Nephron (organoid): ENCODE data around the gene NME3.

Experiments used
- H3K27ac Mint-ChIP-seq, 3 experiments: 2 replicates each; pipeline ENCODE4 v1.8.0; 2020; ENCODE audit warnings: mixed read lengths in 3 of 3, mild to moderate bottlenecking in 2 of 3, moderate library complexity in 1 of 3
- H3K27me3 Mint-ChIP-seq: 2 replicates; pipeline ENCODE4 v1.8.0; 2021; ENCODE audit warnings: low read depth, mild to moderate bottlenecking, moderate library complexity, mixed read lengths
- H3K36me3 Mint-ChIP-seq: 2 replicates; pipeline ENCODE4 v1.8.0; 2020; ENCODE audit warnings: low read depth, mixed read lengths
- H3K4me1 Mint-ChIP-seq: 2 replicates; pipeline ENCODE4 v1.8.0; 2020; ENCODE audit warnings: mixed read lengths
- H3K4me3 Mint-ChIP-seq, 3 experiments: 2 replicates each; pipeline ENCODE4 v1.8.0; 2020; ENCODE audit warnings: mild to moderate bottlenecking in 3 of 3, mixed read lengths in 3 of 3, moderate library complexity in 2 of 3
- H3K9me3 Mint-ChIP-seq: 2 replicates; pipeline ENCODE4 v1.8.0; 2020; ENCODE audit warnings: mixed read lengths
- TF ChIP-seq, protein P1 (sequence below), 3 experiments: fragments of 200-600 bp; sonication (generic); IDR thresholded peaks; one replicate each; pipeline ENCODE4 v1.5.0; 2021; ENCODE audit warnings: antibody characterized with exemption in 3 of 3; ENCODE audit not compliant: unreplicated experiment in 3 of 3

The NME3 gene

DNA sequence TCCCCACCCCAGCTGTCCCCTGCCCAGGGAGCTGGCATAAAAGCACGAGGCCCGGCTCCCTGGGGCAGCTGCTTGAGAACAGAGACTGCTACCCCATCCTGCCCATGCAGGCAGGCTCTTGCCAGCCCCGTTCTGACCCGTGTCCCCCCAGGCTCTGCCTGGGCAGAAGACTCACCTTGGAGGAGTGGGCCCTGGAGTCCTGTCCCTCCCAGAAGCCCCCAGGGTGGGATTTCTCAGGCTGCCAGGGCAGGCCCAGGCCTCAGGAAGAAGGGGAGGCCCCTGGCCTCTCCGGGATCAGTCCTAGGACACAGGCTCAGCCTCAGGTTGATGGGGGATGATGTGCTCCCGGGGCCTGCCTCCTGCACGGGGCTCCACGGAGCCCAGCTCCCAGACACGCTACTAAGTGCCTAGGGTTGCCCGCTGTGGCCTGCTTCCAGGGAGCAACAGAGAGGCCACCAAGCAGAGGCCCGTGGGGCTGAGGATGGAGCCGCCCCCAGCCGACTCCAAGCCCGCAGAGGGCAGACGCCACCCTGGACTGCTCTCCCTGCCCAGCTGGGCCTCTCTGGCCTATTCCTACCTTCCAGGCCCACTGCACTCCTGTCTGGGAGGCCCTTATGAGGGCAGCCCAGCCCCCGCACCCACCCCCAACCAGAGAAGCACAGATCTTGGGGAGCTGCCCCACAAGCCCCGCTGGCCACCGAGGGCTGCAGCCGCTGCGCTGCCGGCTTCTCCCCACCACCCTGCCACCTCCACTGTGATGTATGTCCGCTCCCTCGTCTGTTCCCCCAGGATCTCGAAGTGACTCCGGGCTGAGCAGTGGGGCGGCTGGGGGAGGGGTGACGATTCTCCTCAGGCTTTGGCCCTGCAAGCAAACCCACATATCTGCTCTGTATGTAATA is 1.7 kb downstream of the NME3 start:
- TF ChIP-seq, protein P1, sequence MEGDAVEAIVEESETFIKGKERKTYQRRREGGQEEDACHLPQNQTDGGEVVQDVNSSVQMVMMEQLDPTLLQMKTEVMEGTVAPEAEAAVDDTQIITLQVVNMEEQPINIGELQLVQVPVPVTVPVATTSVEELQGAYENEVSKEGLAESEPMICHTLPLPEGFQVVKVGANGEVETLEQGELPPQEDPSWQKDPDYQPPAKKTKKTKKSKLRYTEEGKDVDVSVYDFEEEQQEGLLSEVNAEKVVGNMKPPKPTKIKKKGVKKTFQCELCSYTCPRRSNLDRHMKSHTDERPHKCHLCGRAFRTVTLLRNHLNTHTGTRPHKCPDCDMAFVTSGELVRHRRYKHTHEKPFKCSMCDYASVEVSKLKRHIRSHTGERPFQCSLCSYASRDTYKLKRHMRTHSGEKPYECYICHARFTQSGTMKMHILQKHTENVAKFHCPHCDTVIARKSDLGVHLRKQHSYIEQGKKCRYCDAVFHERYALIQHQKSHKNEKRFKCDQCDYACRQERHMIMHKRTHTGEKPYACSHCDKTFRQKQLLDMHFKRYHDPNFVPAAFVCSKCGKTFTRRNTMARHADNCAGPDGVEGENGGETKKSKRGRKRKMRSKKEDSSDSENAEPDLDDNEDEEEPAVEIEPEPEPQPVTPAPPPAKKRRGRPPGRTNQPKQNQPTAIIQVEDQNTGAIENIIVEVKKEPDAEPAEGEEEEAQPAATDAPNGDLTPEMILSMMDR (IDR thresholded peaks at IDR 0.05; ENCODE audit: unreplicated experiment in 3 of 3) = no peak
- no peaks in the 10 kb centered on the region for H3K27me3 Mint-ChIP-seq
- H3K4me3 Mint-ChIP-seq = peak overlapping the region; percentile 82 to 88 (median 87)
- no peak overlapping the region for H3K27ac Mint-ChIP-seq
- H3K4me1 Mint-ChIP-seq = peaks cover 8% of the 10 kb centered on the region
- H3K36me3 Mint-ChIP-seq = peaks cover 3% of the 10 kb centered on the region
- no peaks in the 10 kb centered on the region for H3K9me3 Mint-ChIP-seq

DNA sequence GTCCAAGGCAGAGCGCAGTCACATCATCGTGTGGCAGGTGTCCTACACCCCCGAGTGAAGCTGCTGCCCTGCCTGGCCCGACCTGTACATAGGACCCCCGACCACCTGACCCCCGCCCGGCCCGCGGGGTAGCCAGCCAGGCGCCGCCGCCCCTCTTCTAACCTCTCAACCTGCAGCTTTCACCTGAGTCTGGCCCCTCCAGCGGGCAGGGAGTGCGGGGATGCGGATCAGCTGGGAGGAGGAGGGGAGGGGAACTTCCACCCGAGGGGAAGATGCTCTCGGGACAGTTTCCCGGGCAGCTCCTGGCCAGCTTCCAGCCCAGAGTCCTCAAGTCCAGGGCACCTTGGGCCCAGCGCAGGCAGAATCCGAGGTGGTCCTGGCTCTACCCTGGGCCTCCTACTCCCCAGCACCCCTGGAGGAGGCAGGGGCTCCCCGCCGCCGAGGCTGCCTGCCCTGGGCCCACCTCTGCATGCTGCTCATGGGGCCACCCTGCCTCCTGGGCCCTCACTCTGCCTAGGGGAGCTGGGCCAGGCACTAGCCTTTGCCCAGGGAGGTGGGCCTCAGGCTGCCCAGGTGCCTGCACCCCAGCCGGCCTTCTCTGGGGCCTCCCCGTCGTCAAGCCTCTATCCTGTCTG is 2.5 kb downstream of the NME3 start:
- no peak overlapping the region for H3K27ac Mint-ChIP-seq
- H3K9me3 Mint-ChIP-seq = no peaks in the 10 kb centered on the region
- no peak overlapping the region for H3K4me3 Mint-ChIP-seq
- peaks cover 8% of the 10 kb centered on the region for H3K4me1 Mint-ChIP-seq
- no peaks in the 10 kb centered on the region for H3K27me3 Mint-ChIP-seq
- TF ChIP-seq, protein P1 (IDR thresholded peaks at IDR 0.05; ENCODE audit: unreplicated experiment in 3 of 3) = no peak
- peaks cover 3% of the 10 kb centered on the region for H3K36me3 Mint-ChIP-seq

DNA sequence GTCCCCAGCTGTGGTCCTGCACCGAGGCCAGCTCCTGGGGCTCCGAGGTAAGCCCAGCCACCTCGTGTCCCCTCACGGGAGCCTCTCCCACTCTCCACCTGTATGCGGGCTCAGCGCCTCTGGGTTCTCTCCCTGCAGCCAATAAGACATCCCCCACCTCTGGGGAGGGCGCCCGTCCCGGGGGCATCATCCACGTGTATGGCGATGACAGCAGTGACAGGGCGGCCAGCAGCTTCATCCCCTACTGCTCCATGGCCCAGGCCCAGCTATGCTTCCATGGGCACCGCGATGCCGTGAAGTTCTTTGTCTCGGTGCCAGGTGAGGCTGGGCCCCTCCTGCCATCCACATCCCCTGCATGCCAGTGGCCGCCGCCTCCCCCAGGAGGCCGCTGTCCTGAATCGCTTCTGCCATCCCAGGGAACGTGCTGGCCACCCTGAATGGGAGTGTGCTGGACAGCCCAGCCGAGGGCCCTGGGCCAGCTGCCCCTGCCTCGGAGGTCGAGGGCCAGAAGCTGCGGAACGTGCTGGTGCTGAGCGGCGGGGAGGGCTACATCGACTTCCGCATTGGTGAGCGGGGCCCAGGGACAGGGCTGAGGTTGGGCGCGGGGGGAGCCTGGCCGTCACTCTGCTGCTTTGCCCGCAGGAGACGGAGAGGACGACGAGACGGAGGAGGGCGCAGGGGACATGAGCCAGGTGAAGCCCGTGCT is 3.1 kb downstream of the NME3 start:
- H3K9me3 Mint-ChIP-seq = no peaks in the 10 kb centered on the region
- peak overlapping the region in 1 of 3 experiments; percentile 34 for H3K4me3 Mint-ChIP-seq
- H3K27me3 Mint-ChIP-seq = no peaks in the 10 kb centered on the region
- TF ChIP-seq, protein P1 (IDR thresholded peaks at IDR 0.05; ENCODE audit: unreplicated experiment in 3 of 3) = no peak
- peaks cover 8% of the 10 kb centered on the region for H3K4me1 Mint-ChIP-seq
- H3K27ac Mint-ChIP-seq = no peak overlapping the region
- peaks cover 3% of the 10 kb centered on the region for H3K36me3 Mint-ChIP-seq

DNA sequence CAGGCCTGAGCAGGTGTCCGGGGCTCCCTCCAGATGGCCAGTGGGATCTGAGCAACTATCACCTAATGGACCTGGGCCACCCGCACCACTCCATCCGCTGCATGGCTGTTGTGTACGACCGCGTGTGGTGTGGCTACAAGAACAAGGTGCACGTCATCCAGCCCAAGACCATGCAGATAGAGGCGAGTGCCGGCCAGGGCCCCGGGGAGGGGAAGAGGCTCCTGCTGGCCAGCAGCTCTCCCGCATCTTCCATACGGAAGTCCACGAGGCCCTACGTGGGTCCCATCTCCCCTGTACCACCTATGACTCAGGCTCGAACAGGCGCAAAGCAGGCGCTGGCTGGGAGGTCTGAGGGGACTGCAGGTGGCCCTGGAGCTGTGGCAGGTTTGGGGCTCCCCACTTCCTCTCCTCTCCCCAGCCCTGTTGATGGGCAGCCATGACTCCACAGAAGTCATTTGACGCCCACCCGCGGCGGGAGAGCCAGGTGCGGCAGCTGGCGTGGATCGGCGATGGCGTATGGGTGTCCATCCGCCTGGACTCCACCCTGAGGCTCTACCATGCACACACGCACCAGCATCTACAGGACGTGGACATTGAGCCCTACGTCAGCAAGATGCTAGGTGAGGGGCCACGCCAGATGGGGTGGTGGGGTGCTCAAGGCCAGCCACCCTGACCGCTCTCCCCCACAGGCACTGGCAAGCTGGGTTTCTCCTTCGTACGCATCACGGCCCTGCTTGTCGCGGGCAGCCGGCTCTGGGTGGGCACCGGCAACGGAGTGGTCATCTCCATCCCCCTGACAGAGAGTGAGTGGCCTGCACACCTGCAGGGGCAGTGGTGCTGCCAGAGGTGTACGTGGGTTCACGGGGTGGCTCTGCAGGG is 4.0 kb downstream of the NME3 start:
- Mint-ChIP-seq H3K27ac (no peak overlapping the region), H3K27me3 (no peaks in the 10 kb centered on the region), H3K4me3 (peak overlapping the region in 1 of 3 experiments; percentile 51), H3K4me1 (peaks cover 7% of the 10 kb centered on the region), H3K9me3 (no peaks in the 10 kb centered on the region), H3K36me3 (peaks cover 3% of the 10 kb centered on the region)
- TF ChIP-seq, protein P1 (IDR thresholded peaks at IDR 0.05; ENCODE audit: unreplicated experiment in 3 of 3) = no peak

DNA sequence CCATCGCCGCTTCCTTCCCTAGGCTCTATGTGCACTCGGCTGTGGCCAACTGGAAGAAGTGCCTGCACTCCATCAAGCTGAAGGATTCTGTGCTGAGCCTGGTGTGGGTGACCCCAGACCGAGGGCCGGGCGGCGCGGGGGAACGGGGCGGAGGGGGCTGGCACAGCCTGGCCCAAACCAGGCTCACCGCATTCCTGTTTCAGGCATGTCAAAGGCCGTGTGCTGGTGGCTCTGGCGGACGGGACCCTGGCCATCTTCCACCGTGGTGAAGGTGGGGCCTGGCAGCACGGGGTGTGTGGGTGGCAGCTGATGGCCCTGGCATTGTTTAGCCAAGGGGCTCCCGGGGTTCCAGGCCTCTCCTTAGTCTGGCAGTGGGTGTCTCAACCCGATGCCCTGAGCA is 4.6 kb downstream of the NME3 start:
- peaks cover under 1% of the 10 kb centered on the region for H3K4me1 Mint-ChIP-seq
- peaks cover 3% of the 10 kb centered on the region for H3K36me3 Mint-ChIP-seq
- H3K27ac Mint-ChIP-seq = no peak overlapping the region
- TF ChIP-seq, protein P1 (IDR thresholded peaks at IDR 0.05; ENCODE audit: unreplicated experiment in 3 of 3) = no peak
- H3K27me3 Mint-ChIP-seq = no peaks in the 10 kb centered on the region
- no peak overlapping the region for H3K4me3 Mint-ChIP-seq
- H3K9me3 Mint-ChIP-seq = no peaks in the 10 kb centered on the region
